H1 (cell line): ENCODE measurements around the gene PCBP2.

Experiments used
- ASH2L ChIP-seq: fragments of 200-600, 300-600 bp; sonication (generic); IDR thresholded peaks from one replicate; pipeline ENCODE4 v1.7.1; 2017; ENCODE audit warnings: low read length
- BCL11A ChIP-seq, 2 experiments: IDR thresholded peaks; one replicate each; pipeline ENCODE4 v1.6.1; 2011; ENCODE audit warnings: low read depth in 2 of 2, low read length in 2 of 2, mild to moderate bottlenecking in 2 of 2
- CTCF ChIP-seq, 3 experiments: IDR thresholded peaks; 1 replicate in 2 of 3; 2 replicates in 1 of 3; pipeline versions ENCODE4 v1.5.1 to v1.6.1; 2011; ENCODE audit warnings: low read length in 3 of 3, mild to moderate bottlenecking in 3 of 3, inconsistent platforms in 2 of 3, low read depth in 1 of 3, moderate library complexity in 1 of 3; ENCODE audit not compliant: insufficient read depth in 1 of 3; ENCODE audit errors: control extremely low read depth in 1 of 3
- EZH2 ChIP-seq: fragments of 200-600 bp; sonication (generic); IDR thresholded peaks from 2 replicates; pipeline ENCODE4 v1.7.1; 2012; ENCODE audit warnings: low read depth, mild to moderate bottlenecking, moderate library complexity, low read length, inconsistent platforms; ENCODE audit not compliant: severe bottlenecking
- GABPA ChIP-seq: IDR thresholded peaks from 2 replicates; pipeline ENCODE4 v1.6.1; 2011; ENCODE audit warnings: mild to moderate bottlenecking, low read length, moderate library complexity, borderline replicate concordance; ENCODE audit not compliant: insufficient read depth
- POLR2AphosphoS5 ChIP-seq: IDR thresholded peaks from 2 replicates; pipeline ENCODE4 v1.6.1; 2011; ENCODE audit warnings: low read depth, low read length
- SP2 ChIP-seq: IDR thresholded peaks from 2 replicates; pipeline ENCODE4 v1.6.1; 2012; ENCODE audit warnings: mild to moderate bottlenecking, low read length, inconsistent platforms
- SRF ChIP-seq: IDR thresholded peaks from 2 replicates; pipeline ENCODE4 v1.6.1; 2011; ENCODE audit warnings: mild to moderate bottlenecking, low read depth, low read length, moderate library complexity
- TAF1 ChIP-seq: IDR thresholded peaks from 2 replicates; pipeline ENCODE4 v1.6.1; 2011; ENCODE audit warnings: mild to moderate bottlenecking, low read depth, low read length

GRCh38 chr12:53496752-53497032, 44.8 kb downstream of the PCBP2 start:
- TF ChIP-seq GABPA (no peak), BCL11A (IDR thresholded peaks at IDR 0.05; ENCODE audit: low read depth in 2 of 2, low read length in 2 of 2) (no peak), CTCF (IDR thresholded peaks at IDR 0.05; ENCODE audit: control extremely low read depth in 1 of 3, insufficient read depth in 1 of 3, low read depth in 1 of 3, low read length in 3 of 3) (no peak), ASH2L (no peak), EZH2 (no peak), SRF (no peak), POLR2AphosphoS5 (no peak), SP2 (no peak), TAF1 (no peak)
